ENCODE measurements around the gene AVL9.
"Not testable (repeated sequence)": the region's sequence is repeated elsewhere in the genome, so short reads cannot be mapped to it uniquely, and the experiment has no call there.

Gene AVL9

GRCh38 chr7:32496052-32496813 lies 944 bp downstream of the AVL9 start:
- no peak for DNase-seq (ENCODE audit: low read depth in 2 of 2)

GRCh38 chr7:32499755-32500154 lies 4.5 kb downstream of the AVL9 start:
- DNase-seq (ENCODE audit: low read depth in 2 of 2), result not testable (repeated sequence)

- not testable (repeated sequence) for DNase-seq (ENCODE audit: low read depth in 2 of 2)
These were observed 4.9 kb downstream of the AVL9 start for GRCh38 chr7:32500216-32500615.

GRCh38 chr7:32500922-32501341 lies 5.6 kb downstream of the AVL9 start:
- no peak for DNase-seq (ENCODE audit: low read depth in 2 of 2)

- no peak for DNase-seq (ENCODE audit: low read depth in 2 of 2)
These were observed 6.2 kb downstream of the AVL9 start for GRCh38 chr7:32501522-32501921.

GRCh38 chr7:32502728-32503127 lies 7.4 kb downstream of the AVL9 start:
- DNase-seq (ENCODE audit: low read depth in 2 of 2), result no peak

GRCh38 chr7:32506266-32507054 lies 11.2 kb downstream of the AVL9 start:
- no peak for DNase-seq (ENCODE audit: low read depth in 2 of 2)

- DNase-seq (ENCODE audit: low read depth in 2 of 2), result no peak
These were observed 12.1 kb downstream of the AVL9 start for GRCh38 chr7:32507414-32507813.

GRCh38 chr7:32511791-32512190 lies 16.5 kb downstream of the AVL9 start:
- DNase-seq (ENCODE audit: low read depth in 2 of 2), result no peak

GRCh38 chr7:32513210-32513609 lies 17.9 kb downstream of the AVL9 start:
- DNase-seq (ENCODE audit: low read depth in 2 of 2), result no peak

GRCh38 chr7:32515890-32516550 lies 20.7 kb downstream of the AVL9 start:
- DNase-seq (ENCODE audit: low read depth in 2 of 2), result no peak

GRCh38 chr7:32516551-32517100 lies 21.3 kb downstream of the AVL9 start:
- no peak for DNase-seq (ENCODE audit: low read depth in 2 of 2)

- no peak for DNase-seq (ENCODE audit: low read depth in 2 of 2)
These were observed 23.3 kb downstream of the AVL9 start for GRCh38 chr7:32518534-32519140.

GRCh38 chr7:32519763-32520162 lies 24.5 kb downstream of the AVL9 start:
- DNase-seq (ENCODE audit: low read depth in 2 of 2), result no peak

GRCh38 chr7:32522746-32523530 lies 27.6 kb downstream of the AVL9 start:
- DNase-seq (ENCODE audit: low read depth in 2 of 2), result no peak

- DNase-seq (ENCODE audit: low read depth in 2 of 2), result no peak
These were observed 29.3 kb downstream of the AVL9 start for GRCh38 chr7:32524631-32525030.

GRCh38 chr7:32525839-32526238 lies 30.6 kb downstream of the AVL9 start:
- no peak for DNase-seq (ENCODE audit: low read depth in 2 of 2)

- no peak for DNase-seq (ENCODE audit: low read depth in 2 of 2)
These were observed 36.1 kb downstream of the AVL9 start for GRCh38 chr7:32531402-32531801.

GRCh38 chr7:32532086-32532485 lies 36.8 kb downstream of the AVL9 start:
- DNase-seq (ENCODE audit: low read depth in 2 of 2), result no peak

GRCh38 chr7:32532716-32533115 lies 37.4 kb downstream of the AVL9 start:
- DNase-seq (ENCODE audit: low read depth in 2 of 2), result no peak
